A673 (cell line): ENCODE results near the gene SP100. TPM values are rescaled to one million over a fixed set of nuclear protein-coding genes. Genes with fewer than 3 reads are reported as not detected.

Experiments used
- BruUV-seq: library from RNA; stranded (reverse); fragments of 400-500 nt; replicated peaks from 2 replicates; lab custom pipeline; 2021; lab: Mats Ljungman, UMichigan
- CTCF ChIA-PET: fragments of 300-600 bp; sonication (Branson Sonifier 250); formaldehyde crosslinking; loops from one replicate; lab custom pipeline; 2022; ENCODE audit warnings: antibody characterized with exemption; lab: Charles Lee
- POLR2A ChIA-PET: fragments of 300-600 bp; sonication (Branson Sonifier 250); formaldehyde crosslinking; loops from one replicate; lab custom pipeline; 2022; ENCODE audit warnings: antibody characterized with exemption; ENCODE audit not compliant: low non-redundant PET; lab: Charles Lee
- DNase-seq: peaks from one replicate; pipeline ENCODE4 v3.0.0-alpha.2; 2015; ENCODE audit warnings: low spot score
- H3K27ac ChIP-seq: fragments of 200-600 bp; sonication (generic); 2 replicates; pipeline ENCODE4 v1.5.1; 2016; ENCODE audit warnings: mixed run types, low read depth, mild to moderate bottlenecking, mixed read lengths, antibody characterized with exemption, low read length; ENCODE audit not compliant: poor library complexity, severe bottlenecking
- H3K27me3 ChIP-seq: fragments of 200-600 bp; sonication (generic); replicated peaks from 2 replicates; pipeline ENCODE4 v1.6.1; 2017; ENCODE audit warnings: mixed run types, low read depth, mild to moderate bottlenecking, mixed read lengths, antibody characterized with exemption, low read length; ENCODE audit not compliant: insufficient read depth, poor library complexity
- H3K36me3 ChIP-seq: fragments of 200-600 bp; sonication (generic); 2 replicates; pipeline ENCODE4 v1.6.1; 2016; ENCODE audit warnings: mixed run types, mild to moderate bottlenecking, mixed read lengths, antibody characterized with exemption, low read length; ENCODE audit not compliant: insufficient read depth, poor library complexity, severe bottlenecking
- H3K4me1 ChIP-seq: fragments of 200-600 bp; sonication (generic); 2 replicates; pipeline ENCODE4 v1.6.1; 2017; ENCODE audit warnings: mixed run types, mild to moderate bottlenecking, mixed read lengths, antibody characterized with exemption, low read length; ENCODE audit not compliant: insufficient read depth, poor library complexity, severe bottlenecking
- H3K4me3 ChIP-seq: fragments of 200-600 bp; sonication (generic); 2 replicates; pipeline ENCODE4 v1.5.1; 2016; ENCODE audit warnings: low read depth, mixed run types, mild to moderate bottlenecking, mixed read lengths, low read length; ENCODE audit not compliant: poor library complexity, severe bottlenecking
- H3K9me3 ChIP-seq: fragments of 200-600 bp; sonication (generic); 2 replicates; pipeline ENCODE4 v1.6.1; 2016; ENCODE audit warnings: mixed run types, low read depth, mild to moderate bottlenecking, mixed read lengths, antibody characterized with exemption, low read length; ENCODE audit not compliant: poor library complexity, severe bottlenecking
- CTCF ChIP-seq: fragments of 300-800, 200-600 bp; sonication (generic); conservative IDR thresholded peaks from 2 replicates; pipeline ENCODE4 v1.5.1; 2017; ENCODE audit warnings: low read depth, mild to moderate bottlenecking, antibody characterized with exemption, low read length, moderate library complexity, mixed read lengths
- EZH2 ChIP-seq: fragments of 200-600 bp; sonication (generic); IDR thresholded peaks from 2 replicates; pipeline ENCODE4 v1.6.1; 2017; ENCODE audit warnings: borderline replicate concordance, low read depth, mild to moderate bottlenecking, mixed read lengths, antibody characterized with exemption, low read length; ENCODE audit not compliant: poor library complexity, severe bottlenecking
- intact Hi-C: fragments of 100-400 bp; cut with micrococcal nuclease; formaldehyde crosslinking; loops from one replicate; pipeline ENCODE4 v1.10.0; 2022; ENCODE audit not compliant: unreplicated experiment
- total RNA-seq: library from RNA; stranded (reverse); gene quantifications from 2 replicates; pipeline ENCODE4 v1.2.3, GENCODE V29; 2021

The SP100 gene
- total RNA-seq, 1 experiment from 2014 or later: 2.9 TPM

- Histone ChIP-seq H3K27ac (no peak overlapping the region), H3K9me3 (no peaks in the 10 kb centered on the region), H3K4me3 (no peak overlapping the region), H3K27me3 (peaks cover 5% of the 10 kb centered on the region), H3K4me1 (no peaks in the 10 kb centered on the region), H3K36me3 (no peaks in the 10 kb centered on the region)
- DNase-seq: no peak
- no TSS peak for BruUV-seq
- POLR2A ChIA-PET: no interaction called here
- intact Hi-C loops: no loop called here
- TF ChIP-seq EZH2: no peak
- TF ChIP-seq CTCF: no peak
- CTCF ChIA-PET: interaction anchor here (0.6 kb wide), 1 partner anchor 262 kb away, joined by 6 read pairs; no protein-coding TSS in a partner anchor
Observed at GRCh38 chr2:230422149-230422548, 6.1 kb downstream of the SP100 start.

- intact Hi-C loops: no loop called here
- no TSS peak for BruUV-seq
- no peak overlapping the region for H3K27ac ChIP-seq
- no peaks in the 10 kb centered on the region for H3K4me1 ChIP-seq
- no peak for DNase-seq
- no peaks in the 10 kb centered on the region for H3K36me3 ChIP-seq
- POLR2A ChIA-PET: no interaction called here
- no peak overlapping the region for H3K4me3 ChIP-seq
- no peaks in the 10 kb centered on the region for H3K9me3 ChIP-seq
- no peak for TF ChIP-seq CTCF
- no peak for TF ChIP-seq EZH2
- CTCF ChIA-PET: no interaction called here
- H3K27me3 ChIP-seq: no peaks in the 10 kb centered on the region
Observed at GRCh38 chr2:230423851-230424458, 8.0 kb downstream of the SP100 start.

- no peak for TF ChIP-seq EZH2
- TF ChIP-seq CTCF: no peak
- Histone ChIP-seq H3K4me1 (no peaks in the 10 kb centered on the region), H3K27me3 (no peaks in the 10 kb centered on the region), H3K4me3 (no peak overlapping the region), H3K9me3 (peaks cover 7% of the 10 kb centered on the region), H3K36me3 (no peaks in the 10 kb centered on the region), H3K27ac (no peak overlapping the region)
- intact Hi-C loops: no loop called here
- no peak for DNase-seq
- no TSS peak for BruUV-seq
- CTCF ChIA-PET: no interaction called here
- POLR2A ChIA-PET: no interaction called here
Observed at GRCh38 chr2:230425377-230425776, 9.4 kb downstream of the SP100 start.
